Mucosa of descending colon (tissue), 3 donors: Measurements from ENCODE around the gene MIOS. TPM values are rescaled to one million over a fixed set of nuclear protein-coding genes. Genes with fewer than 3 reads are reported as not detected.

ENCODE experiments used
- ATAC-seq: fragments of 200-7000 bp; cut with Tn5 transposase; one replicate; pipeline ENCODE4 v1.9.1; 2020; ENCODE audit warnings: mild to moderate bottlenecking, moderate library complexity
- DNase-seq, 3 donors: peaks; one replicate each; pipeline ENCODE4 v3.0.0-alpha.2; 2020
- H3K36me3 ChIP-seq: fragments of 200-600 bp; one replicate; pipeline ENCODE4 v1.8.0; 2021; ENCODE audit warnings: low read depth, mild to moderate bottlenecking
- H3K4me1 ChIP-seq: fragments of 200-600 bp; one replicate; pipeline ENCODE4 v1.8.0; 2021; ENCODE audit warnings: low read depth, mild to moderate bottlenecking
- H3K4me3 ChIP-seq: fragments of 200-600 bp; one replicate; pipeline ENCODE4 v1.8.0; 2021; ENCODE audit warnings: mild to moderate bottlenecking
- H3K9me3 ChIP-seq: fragments of 200-600 bp; one replicate; pipeline ENCODE4 v1.8.0; 2021; ENCODE audit warnings: mild to moderate bottlenecking
- intact Hi-C, 2 donors: fragments of 100-400 bp; cut with DNase I in 1 of 2; cut with micrococcal nuclease in 1 of 2; formaldehyde crosslinking; loops; one replicate each; pipeline versions ENCODE4 v1.11.0 to v1.11.1; 2022; cut with DNase I, micrococcal nuclease
- long read RNA-seq, 2 donors: library from polyadenylated mRNA; unstranded; transcript quantifications; one replicate each; pipeline ENCODE4 v2.0.0, GENCODE V29; 2019 to 2021
- total RNA-seq, 3 donors: library from RNA; stranded (reverse); fragmentation: NEBNext Ultra II Directional in 2 of 3; extraction: Animal tissue kit (Norgen Biotek cat#: 25700) in 2 of 3; gene quantifications; one replicate each; pipeline versions ENCODE4 v1.2.1 to v1.2.4, GENCODE V29; 2021 to 2023
- TF ChIP-seq, protein P1 (sequence below): fragments of 200-600 bp; IDR thresholded peaks from one replicate; pipeline ENCODE4 v1.8.0; 2022; ENCODE audit warnings: antibody characterized with exemption, mild to moderate bottlenecking
- donor health status: DM: no; HTN: no; CAD: no; lungs with moderate emphysema.
- donor health status: DM: no; HTN: no; CAD: no.
- donor health status: DM: no; HTN: yes; CAD: no.

MIOS gene
- total RNA-seq = 10 to 100 TPM; 21.2 to 26.8 (median 25.5) TPM
- long read RNA-seq, donor 1, transcript MIOS-202 (12 exons, 3,095 nt) = major isoform, 5 of 21 reads
- long read RNA-seq, donor 1, partial matches to known transcripts = 3 of 21 reads
- long read RNA-seq, donor 1, other reads (novel, unspliced or antisense) = 9 of 21 reads
- long read RNA-seq, donor 2, partial matches to known transcripts = 2 of 4 reads
- long read RNA-seq, donor 2, other reads (novel, unspliced or antisense) = 2 of 4 reads

GRCh38 chr7:7566651-7567611, at the start of gene MIOS:
MIOS (plus strand) TSS chr7:7566884; CDS start chr7:7572476, 5,592 bp downstream.
- Histone ChIP-seq H3K9me3 (no peaks in the 10 kb centered on the region), H3K4me1 (peaks cover 18% of the 10 kb centered on the region), H3K4me3 (peak within 1 kb of the TSS; percentile 63), H3K36me3 (no peaks in the 10 kb centered on the region)
- ATAC-seq (peak; percentile 92), DNase-seq (peak; percentile 90 to 94 (median 93))
- intact Hi-C loops = no loop called here
- TF ChIP-seq, protein P1, sequence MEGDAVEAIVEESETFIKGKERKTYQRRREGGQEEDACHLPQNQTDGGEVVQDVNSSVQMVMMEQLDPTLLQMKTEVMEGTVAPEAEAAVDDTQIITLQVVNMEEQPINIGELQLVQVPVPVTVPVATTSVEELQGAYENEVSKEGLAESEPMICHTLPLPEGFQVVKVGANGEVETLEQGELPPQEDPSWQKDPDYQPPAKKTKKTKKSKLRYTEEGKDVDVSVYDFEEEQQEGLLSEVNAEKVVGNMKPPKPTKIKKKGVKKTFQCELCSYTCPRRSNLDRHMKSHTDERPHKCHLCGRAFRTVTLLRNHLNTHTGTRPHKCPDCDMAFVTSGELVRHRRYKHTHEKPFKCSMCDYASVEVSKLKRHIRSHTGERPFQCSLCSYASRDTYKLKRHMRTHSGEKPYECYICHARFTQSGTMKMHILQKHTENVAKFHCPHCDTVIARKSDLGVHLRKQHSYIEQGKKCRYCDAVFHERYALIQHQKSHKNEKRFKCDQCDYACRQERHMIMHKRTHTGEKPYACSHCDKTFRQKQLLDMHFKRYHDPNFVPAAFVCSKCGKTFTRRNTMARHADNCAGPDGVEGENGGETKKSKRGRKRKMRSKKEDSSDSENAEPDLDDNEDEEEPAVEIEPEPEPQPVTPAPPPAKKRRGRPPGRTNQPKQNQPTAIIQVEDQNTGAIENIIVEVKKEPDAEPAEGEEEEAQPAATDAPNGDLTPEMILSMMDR = no peak

- intact Hi-C loops = no loop called here
These were observed 48.9 kb upstream of the MIOS start for GRCh38 chr7:7517754-7518153.

DNA sequence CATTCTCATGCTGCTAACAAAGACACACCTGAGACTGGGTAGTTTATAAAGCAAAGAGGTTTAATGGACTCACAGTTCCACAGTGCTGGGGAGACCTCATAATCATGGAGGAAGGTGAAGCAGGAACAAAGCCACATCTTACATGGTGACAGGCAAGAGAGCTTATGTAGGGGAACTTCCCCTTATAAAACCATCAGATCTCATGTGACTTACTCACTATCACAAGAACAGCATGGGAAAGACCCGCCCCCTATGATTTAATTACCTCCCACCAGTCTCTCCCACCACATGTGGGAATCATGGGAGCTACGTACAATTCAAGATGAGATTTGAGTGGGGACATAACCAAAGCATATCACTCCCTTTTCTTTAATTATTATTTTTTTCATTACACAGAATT, 47.6 kb upstream of the MIOS start:
- TF ChIP-seq, protein P1 = no peak
- no peak for DNase-seq
- Histone ChIP-seq H3K9me3 (no peaks in the 10 kb centered on the region), H3K4me1 (peaks cover 9% of the 10 kb centered on the region), H3K36me3 (no peaks in the 10 kb centered on the region), H3K4me3 (no peak overlapping the region)
- intact Hi-C loops = no loop called here
- ATAC-seq = peak; percentile 15

More at GRCh38 chr7:7517754-7518153, 48.9 kb upstream of the MIOS start:
- no peak for ATAC-seq
- no peak overlapping the region for H3K4me3 ChIP-seq
- H3K36me3 ChIP-seq = no peaks in the 10 kb centered on the region
- DNase-seq = no peak
- H3K4me1 ChIP-seq = peaks cover 9% of the 10 kb centered on the region
- TF ChIP-seq, protein P1 = no peak
- no peaks in the 10 kb centered on the region for H3K9me3 ChIP-seq

DNA sequence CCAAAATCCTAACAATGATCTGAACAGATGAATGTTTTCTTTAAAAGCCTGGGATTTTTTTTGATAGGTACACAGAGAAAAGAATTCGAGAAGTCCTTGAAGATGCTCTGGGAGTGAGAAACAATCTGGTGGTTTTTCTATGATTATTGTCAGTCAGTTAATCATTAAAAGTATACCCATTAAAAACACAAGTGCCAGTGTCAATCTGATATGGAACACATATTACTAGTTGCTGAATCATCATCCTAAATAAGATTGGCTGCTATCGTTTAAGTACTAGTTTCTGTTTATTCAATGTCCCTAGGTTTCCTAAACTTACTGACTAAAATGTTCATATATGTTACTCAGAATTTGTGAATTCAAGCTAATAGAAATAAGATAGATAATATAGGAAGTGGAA, 47.2 kb upstream of the MIOS start:
- ATAC-seq (no peak), DNase-seq (no peak)
- Histone ChIP-seq H3K36me3 (no peaks in the 10 kb centered on the region), H3K9me3 (no peaks in the 10 kb centered on the region), H3K4me3 (no peak overlapping the region), H3K4me1 (peaks cover 9% of the 10 kb centered on the region)
- TF ChIP-seq, protein P1 = no peak
- intact Hi-C loops = no loop called here

- H3K4me3 ChIP-seq = no peak overlapping the region
- no peak for ATAC-seq
- no peaks in the 10 kb centered on the region for H3K36me3 ChIP-seq
- TF ChIP-seq, protein P1 = no peak
- intact Hi-C loops = no loop called here
- peaks cover 9% of the 10 kb centered on the region for H3K4me1 ChIP-seq
- no peaks in the 10 kb centered on the region for H3K9me3 ChIP-seq
- no peak for DNase-seq
These were observed 45.4 kb upstream of the MIOS start for GRCh38 chr7:7521259-7521658.
